Stimulated activated CD4-positive, alpha-beta T cell treated with anti-CD3 and anti-CD28 coated beads, Interleukin-1b, Interleukin-23, amount 100 ng/mL, for 1 hour (primary cell): ENCODE measurements around the gene ICE1.
"Not testable (repeated sequence)": the region's sequence is repeated elsewhere in the genome, so short reads cannot be mapped to it uniquely, and the experiment has no call there.

Experiments
- DNase-seq, 2 donors: peaks; one replicate each; pipeline ENCODE4 v3.0.0-alpha.2; 2020; ENCODE audit warnings: low read depth in 2 of 2

Gene ICE1

DNA sequence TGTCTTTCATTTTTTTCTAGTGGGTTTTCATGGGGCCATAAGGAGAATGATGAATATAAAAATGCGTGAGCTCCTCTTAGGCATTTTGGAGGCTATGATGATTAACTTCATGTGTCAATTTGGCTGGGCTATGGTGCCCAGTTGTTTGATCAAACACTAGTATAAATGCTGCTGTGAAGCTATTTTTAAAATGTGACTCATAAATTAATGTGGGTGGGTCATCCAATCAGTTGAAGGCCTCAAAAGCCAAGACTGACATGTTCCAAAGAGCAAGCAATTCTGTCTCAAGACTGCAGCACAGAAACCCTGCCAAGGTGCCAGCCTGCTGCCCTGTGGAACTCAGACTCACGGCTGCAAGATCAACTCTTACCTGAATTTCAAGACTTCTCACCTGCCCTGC is 24.4 kb upstream of the ICE1 start:
- DNase-seq: no peak

DNA sequence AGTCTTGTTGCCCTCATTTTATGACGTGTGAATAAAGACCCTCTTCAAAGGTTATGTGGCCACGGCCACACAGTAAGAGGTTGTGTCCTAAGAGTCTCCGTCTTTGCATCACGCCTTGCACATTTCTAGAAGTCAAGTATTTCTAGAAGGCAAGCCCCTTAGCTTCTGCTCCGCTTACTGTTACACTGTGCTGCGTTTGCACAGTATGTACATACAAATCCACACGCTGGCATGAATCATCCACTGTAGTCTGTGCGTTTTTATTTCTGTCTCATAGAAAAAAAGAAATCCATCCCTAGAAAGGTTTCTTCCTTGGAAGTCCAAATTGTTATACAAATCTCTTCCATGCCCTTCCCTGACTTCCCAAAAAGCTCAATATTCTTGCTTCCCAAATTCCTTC is 21.4 kb upstream of the ICE1 start:
- no peak for DNase-seq

DNA sequence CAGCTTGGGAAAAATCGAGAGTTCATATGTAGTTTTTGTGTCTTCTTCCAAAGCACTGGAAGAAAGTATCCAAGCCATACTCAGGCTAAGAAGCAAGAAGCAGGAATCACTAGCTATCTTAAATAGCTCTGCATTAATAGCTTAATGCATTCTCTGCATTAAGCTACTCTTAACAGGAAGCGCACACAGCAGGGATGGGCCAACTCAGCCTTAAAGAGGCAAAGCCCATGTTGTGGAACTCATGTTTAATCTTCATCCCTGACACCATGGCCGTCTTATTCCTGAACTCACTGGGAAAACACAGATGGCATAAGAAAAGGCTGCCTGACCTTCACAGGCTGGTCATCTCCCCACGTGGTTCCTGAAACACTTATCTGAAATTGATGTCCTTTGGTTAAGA is 18.7 kb upstream of the ICE1 start:
- DNase-seq: no peak

DNA sequence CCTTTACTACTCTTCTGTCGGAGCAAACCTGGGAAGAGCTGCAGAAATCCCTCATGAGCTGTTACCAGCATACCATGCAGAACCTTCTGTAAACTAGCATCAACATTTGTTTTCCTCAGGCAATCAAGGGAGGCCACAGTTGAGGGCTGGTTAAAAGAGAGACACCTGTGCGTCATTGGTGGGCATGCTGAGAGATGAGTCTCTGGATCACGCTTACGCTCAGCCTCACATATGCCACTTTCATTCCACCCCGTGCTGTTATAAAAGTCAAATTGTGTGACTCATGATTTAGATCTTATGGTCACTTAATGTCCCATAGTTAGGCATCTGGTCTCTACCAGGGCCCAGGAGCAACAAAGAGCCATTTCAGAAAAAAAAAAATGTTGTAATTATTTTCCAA is 18.1 kb upstream of the ICE1 start:
- no peak for DNase-seq

DNA sequence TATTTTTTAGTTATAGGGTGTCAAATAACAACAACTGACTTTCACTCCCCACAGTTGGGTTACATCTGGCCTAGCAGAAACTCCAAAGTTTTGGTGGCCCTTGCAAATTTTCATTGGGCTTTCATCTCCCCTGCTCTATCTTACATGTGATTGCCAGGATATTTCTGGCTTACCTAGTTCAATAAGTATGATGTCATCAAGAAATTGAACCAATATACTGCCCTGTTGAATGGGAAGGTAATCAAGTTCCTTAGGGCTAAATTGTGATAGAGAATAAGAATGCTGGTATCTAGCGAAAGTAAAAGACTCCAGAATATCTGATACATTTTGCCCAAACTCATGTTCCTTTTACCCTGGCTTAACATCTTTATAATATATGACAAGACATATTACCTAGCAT is 17.0 kb upstream of the ICE1 start:
- DNase-seq: no peak

DNA sequence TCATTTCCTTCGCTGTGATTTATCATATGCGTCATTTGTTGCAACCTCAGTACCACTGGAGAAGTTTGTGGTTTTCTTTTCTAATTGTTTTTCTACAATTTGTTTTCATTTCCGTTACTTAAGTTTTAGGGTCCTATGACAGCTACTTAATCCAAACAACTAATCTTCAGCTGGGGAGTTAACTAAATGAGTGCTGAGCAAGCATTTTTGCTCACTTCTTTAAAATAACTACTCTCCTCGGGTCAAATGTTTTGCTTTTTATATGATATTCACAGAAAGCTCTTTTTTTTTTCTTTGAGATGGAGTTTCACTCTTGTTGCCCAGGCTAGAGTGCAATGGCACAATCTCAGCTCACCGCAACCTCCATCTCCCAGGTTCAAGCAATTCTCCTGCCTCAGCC is 14.6 kb upstream of the ICE1 start:
- DNase-seq: no peak

DNA sequence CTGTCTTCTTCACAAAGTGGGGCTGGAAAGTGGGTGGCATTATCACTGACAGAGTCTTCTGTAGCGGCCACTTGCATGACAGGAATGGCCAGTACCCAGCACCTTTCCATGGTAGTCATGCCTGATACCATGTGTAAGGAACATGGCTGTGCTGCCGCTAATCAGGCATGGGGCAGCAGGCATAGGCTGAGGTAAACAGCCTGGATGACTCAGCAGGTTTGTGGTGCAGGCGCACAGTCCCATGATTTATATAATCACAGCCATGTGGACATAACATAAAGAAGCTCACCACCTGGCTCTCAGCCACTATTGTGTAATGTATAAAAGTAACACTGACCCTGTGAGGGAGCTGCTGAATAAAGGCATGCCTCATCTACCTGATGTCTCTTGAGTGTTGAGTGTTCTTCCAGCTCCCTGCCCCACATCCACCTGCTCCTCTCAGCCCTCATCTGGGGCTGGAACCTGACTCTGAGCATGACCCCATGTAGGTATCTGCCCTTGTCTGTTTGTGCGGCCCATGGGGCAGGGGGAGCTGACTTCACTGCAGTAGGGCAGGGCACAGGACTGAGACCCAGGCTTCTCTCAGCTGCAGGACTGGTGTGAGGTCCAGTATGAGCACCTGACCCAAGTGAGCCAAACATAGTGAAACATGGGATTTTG is 13.2 kb upstream of the ICE1 start:
- no peak for DNase-seq

DNA sequence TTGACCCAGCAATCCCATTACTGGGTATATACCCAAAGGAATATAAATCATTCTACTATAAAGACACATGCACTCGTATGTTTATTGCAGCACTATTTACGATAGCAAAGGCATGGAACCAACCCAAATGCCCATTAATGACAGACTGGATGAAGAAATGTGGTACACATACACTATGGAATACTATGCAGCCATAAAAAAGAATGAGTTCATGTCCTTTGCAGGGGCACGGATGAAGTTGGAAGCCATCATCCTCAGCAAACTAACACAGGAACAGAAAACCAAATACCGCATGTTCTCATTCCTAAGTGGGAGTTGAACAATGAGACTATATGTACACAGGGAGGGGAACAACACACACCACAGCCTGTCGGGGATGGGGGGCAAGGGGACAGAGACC is 8.6 kb upstream of the ICE1 start:
- DNase-seq: not testable (repeated sequence)

DNA sequence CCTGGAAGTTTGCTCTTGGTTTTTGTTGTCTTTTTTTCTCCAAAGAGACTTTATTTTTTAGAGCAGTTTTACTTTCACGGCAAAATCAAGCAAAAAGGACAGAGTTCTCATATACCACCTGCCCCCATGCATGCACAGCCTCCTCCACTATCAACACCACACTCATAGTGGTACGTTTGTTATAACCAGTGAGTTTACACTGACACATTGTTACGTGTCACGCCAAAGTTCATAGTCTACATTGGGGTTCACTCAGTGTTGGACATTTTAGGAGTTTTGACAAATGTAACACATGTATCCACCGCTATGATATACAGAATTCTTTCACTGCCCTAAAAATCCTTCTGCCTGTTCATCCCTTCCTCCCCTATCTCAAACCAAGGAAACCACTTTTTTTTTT is 7.5 kb upstream of the ICE1 start:
- DNase-seq: no peak

DNA sequence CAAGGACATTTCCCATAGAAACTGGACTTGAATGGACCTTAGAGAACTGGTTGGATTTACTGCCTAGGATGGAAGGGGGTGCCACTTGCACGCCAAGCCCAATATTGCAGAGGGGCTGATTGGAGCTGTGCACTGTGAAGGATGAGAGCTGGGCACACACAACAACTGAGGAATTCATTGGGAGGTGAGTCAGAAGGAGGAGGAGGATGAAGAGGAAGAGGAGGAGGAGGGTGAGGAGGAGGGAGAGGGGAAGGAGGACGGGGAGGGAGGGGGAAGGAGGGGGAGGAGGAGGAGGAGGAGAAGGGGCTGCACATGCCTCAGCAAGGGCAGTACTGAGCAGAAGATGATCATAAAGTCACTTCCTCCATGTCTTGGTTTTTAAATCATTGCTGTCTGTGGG is 5.7 kb upstream of the ICE1 start:
- DNase-seq: no peak

DNA sequence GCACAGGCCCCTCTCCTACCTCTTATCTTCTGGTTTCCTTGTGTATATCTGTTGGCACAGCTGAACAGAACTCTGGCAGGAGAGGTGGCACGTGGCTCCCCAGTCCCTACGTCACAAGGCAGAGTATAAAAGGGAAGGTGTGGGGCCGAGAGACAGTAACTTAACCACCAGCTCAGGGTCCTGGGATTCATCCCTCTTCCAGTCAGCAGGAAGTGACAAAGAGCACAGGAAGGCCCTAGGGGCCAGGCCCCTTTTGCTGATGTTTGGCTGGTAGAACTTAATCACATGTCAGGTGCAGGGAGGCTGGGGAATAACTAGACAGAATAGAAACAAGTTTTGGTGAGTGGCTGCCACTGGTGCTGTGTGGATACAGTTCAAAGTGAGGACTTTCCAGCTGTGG is 4.5 kb upstream of the ICE1 start:
- DNase-seq: no peak

DNA sequence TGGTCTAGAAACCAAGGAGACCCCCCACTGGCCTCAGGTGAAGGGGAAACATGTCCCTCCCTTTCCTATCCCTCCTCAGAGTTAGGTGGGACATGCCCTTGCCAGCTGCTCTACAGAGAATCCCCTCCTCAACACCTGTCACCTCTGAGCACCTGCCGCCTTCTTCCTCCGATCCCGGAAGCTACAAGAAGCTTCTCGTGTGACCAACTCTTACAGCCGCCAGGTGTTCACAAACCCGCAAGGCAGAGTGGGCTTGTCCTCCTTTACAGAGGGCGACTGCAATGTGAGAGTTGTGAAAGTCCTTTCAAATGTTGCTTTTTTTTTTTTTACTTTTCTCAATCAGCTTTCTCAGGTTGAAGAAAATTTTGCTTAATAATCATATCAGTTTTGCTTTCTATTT is 3.7 kb upstream of the ICE1 start:
- no peak for DNase-seq

DNA sequence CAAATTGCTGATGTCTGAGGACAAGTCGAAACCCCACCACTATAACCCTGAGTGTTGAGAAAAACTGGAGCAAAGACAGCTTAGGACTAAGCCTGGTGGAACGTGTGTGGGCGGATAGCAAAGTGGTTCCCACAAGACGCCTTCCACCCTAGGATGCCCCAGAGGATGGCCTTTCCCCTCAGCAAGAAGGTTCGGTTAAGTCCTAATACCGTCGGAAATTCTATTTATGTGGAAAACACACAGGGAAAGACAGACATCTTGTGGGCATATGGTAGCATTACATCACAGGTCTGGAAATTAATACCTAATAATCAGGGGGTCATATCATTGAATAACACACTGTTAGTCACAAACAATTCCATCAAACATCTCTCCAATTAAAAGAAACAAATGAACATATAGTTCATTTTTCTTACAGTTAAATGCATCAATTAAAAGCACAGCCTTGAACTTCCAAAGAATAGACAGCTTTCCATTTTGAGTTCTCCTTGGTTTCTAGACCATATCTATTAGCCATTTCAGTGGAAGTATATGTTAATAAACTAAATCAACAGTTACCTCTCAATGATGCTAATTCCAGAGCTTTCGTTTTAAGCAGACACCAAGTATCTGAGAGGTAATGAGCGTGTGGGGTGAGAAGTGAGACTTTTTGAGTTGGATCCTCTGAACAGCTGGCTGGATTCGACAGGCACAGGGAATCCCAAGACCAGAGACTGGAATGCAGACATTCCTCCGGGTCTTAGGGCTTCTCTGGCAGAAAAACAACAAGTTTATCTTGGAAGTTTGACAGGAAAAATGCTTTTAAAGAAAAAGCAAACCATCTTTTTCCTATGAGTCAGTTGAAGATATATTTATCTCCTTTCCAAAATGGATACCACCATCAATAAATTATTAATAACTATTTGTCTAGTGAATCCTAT is 2.9 kb upstream of the ICE1 start:
- DNase-seq: no peak

DNA sequence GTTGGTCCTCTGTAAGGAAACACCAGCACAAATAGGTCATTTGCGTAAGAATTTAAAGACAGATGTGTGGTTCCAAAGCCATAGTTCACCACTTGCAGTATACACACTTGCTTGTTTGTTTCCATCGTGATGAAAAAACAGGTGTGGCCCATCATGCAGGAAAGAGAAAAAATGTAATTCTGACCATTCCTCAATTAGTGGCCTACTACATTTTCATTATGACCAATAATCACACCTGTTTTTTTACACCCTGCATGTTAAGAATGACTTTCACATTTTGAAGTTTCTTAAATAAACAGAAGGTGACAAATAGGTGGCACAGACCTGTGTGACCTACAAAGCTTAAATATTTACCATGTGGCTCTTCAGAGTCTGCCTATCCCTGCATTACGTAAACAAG is 2.2 kb upstream of the ICE1 start:
- DNase-seq: no peak

DNA sequence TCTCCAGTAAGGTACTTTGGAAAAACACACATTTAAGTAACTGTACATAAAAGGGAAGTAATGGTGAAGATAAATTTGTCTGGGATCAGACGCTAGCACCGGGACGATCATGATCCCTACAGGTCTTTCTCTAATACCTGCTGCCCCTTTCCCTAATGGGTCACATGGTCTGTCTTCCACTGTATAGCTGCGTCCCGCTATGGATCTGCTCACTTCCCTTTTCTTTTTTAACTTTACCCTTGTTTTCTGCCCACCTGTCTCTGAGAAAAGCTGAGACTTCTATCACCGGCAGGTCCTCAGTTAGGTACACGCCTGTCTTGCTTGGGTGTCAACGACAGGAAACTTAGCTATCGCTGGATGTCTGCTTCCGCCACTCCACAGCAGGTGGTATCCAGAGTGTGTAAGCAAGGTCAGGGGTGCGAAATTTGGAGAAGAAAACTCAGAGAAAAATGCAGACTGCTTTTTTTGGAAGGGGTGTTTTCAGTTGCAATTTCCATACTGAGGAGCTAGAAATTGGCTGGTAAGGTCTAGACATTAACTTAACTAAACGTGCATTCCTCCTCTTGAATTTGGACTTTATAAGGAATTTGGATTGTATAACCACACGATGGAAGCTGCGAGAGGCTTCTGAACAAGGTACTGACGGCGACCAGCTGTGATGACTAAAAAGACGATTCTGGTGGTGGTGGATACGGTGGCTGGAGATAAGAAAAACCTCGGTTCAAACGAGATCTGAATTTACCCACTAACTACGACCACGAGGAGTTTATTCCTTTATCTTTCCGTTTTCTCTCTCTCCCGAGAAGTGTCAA is 1.1 kb upstream of the ICE1 start:
- no peak for DNase-seq

DNA sequence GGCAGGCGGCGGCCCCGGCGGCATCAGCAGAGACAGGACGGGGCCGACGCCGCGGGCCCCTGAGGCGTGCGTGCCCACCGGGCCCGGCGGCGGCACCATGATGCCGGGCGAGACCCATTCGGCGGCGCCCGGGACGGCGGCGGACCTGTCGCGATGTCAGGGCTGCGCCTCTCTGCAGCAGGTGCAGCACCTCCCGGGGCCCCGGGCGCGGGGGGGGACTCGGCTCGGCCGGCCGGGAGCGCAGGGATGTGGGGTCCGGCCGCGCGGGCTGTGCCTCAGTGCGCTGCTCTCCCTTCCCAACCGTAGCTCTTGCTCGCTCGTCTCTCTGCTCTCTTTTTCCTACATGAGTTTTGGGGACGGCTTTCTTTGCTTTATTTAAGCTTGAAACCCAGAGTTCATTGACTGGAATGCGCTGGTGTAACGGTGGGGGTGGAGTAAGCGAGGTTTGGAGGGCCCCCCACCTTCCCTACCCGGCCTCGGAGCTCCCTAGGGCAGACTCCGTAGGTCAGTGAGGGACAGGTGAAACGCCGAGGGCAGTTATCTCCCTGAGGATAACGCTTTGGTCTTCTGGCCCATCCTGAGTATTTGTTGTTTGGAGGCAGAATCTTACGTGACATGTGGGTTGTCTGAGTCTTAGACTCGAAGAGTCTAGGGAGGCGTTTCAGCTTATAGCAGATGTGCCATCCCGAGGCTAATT is 490 bp downstream of the ICE1 start:
- DNase-seq: no peak

DNA sequence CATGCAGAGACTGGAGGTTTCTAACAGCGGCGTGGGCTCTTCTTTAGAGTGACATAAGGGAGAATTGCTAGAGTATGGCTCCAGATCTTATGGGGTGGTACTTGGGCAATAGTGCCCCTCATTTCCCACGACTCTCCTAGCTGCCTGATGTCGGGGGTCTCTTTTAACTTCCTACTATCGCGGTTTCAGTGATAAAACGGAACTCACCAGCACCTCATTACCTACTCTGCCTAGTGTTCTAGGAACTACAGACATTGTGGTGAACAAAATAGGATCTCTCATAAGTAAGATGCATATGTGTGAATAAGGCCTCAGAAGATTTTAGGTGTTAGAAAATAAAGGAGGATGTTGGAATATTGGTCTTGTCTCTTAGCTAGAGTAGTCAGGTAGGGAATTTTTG is 1.1 kb downstream of the ICE1 start:
- no peak for DNase-seq

DNA sequence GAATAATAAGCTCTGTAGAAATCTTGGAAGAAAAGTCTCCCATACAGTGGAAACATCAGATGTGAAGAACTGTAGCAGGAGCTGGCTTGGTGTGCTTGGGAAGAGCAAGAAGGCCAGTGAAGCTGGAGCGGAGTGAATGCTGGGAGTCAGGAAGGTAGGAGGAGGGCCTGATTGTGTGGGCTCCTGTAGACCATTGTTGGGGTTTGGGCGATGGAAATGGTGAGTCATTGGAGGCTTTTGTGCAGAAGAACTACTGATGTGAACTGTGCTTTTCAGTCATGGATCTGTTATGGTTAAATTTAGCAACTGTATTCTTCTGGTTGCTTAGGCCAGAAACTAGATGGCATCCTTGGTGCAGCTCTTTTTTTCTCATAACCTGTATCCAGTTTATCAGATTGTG is 2.3 kb downstream of the ICE1 start:
- no peak for DNase-seq

DNA sequence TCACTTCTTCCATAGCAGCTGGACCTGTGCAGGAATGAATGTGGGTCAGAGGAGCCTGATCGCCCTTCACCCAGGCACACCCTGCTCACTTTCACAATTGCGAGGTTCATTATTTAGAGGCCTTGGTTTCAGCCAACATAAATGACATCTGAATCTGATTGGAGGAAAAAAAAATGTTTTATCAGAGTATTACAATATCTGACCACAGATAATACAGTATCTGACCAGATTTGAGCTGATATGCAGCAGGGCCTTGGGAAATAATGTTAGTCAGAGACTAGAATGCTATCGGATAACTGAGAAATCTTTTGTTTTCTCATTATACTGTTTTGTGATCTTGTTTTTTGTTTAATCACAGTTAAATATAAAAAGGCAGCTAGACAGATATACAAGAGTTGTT is 7.7 kb downstream of the ICE1 start:
- no peak for DNase-seq

DNA sequence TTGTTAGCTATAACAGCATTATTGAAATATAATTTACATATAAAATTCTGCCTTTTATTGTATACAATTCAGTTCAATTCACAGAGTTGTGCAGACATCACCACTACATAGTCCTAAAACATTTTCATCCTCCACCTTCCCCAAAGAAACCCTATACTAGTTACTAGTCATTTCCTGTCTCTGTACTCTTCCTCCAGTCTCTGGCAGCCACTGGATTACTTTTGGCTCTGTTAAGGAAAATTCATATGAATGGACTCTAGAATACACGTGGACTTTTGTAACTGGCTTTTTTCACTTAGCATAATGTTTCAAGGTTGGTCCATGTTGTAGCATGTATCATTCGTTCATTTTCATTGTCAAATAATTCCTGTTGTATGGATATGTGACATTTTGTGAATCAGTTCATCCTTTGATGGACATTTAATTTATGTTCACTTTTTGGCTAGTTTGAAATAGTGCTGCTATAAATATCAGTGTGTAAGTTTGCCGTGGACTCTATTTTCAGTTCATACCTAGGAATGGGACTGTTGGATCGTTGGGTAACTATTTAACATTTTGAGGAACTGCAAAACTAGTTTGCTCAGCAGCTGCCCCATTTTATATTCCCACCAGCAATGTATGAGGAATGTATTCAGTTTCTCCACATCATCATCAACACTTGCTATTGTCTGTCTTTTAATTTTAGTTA is 9.7 kb downstream of the ICE1 start:
- DNase-seq: no peak

DNA sequence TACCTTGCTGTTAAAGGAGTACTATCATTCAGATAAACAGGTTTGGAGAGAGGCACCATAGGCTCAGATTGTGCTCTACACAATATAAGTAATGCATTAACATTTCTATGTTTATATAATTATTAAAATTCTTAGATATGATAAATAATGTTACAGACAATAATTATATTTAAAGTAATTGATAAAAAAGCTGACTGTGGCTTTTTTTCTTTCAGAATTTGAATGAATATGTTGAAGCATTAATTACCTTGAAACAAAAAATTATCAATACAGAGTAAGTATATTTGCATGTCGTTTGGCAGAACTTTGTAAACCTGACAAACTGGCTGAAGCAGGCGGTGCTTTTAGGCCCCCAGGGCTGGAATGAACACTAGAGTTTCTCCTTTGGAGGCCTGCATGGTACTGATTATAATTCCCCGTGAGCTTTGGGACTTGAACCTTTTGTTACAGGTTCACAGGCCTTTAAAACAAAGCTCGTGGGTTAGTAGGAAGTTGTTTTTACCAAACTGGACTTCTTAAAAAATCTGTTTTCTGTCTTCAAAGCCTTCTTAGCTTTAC is 13.8 kb downstream of the ICE1 start:
- DNase-seq: no peak
